Adrenal gland (tissue), 12 donors: ENCODE data around the gene SH2D5. TPM values are rescaled to one million over a fixed set of nuclear protein-coding genes. Genes with fewer than 3 reads are reported as not detected.

Experiments used
- DNase-seq, 7 donors: peaks; one replicate each; pipeline ENCODE4 v3.0.0-alpha.2; 2019 to 2020
- H3K27ac ChIP-seq, 5 donors: fragments of 200-600 bp; sonication (generic) in 4 of 5; 1 replicate in 3 of 5; 2 replicates in 2 of 5; pipeline versions ENCODE4 v1.5.1 to v1.8.0; 2016 to 2020; ENCODE audit warnings: mild to moderate bottlenecking in 1 of 5
- H3K27me3 ChIP-seq: fragments of 200-600 bp; 2 replicates; pipeline ENCODE4 v1.8.0; 2021
- H3K36me3 ChIP-seq, 2 donors: fragments of 200-600 bp; replicated peaks in 1 of 2; 1 replicate in 1 of 2; 2 replicates in 1 of 2; pipeline versions ENCODE4 v1.5.1 to v1.8.0; 2018 to 2022
- H3K4me1 ChIP-seq, 2 donors: fragments of 200-600 bp; replicated peaks in 1 of 2; 1 replicate in 1 of 2; 2 replicates in 1 of 2; pipeline versions ENCODE4 v1.5.1 to v1.8.0; 2018 to 2021
- H3K4me3 ChIP-seq, 4 donors: fragments of 200-600 bp; sonication (generic) in 3 of 4; one replicate each; pipeline ENCODE4 v1.5.1; 2016 to 2018
- H3K9me3 ChIP-seq, 3 donors: fragments of 200-600 bp; sonication (generic) in 1 of 3; replicated peaks in 1 of 3; 1 replicate in 2 of 3; 2 replicates in 1 of 3; pipeline versions ENCODE4 v1.5.1 to v1.8.0; 2016 to 2021
- POLR2A ChIP-seq, 2 donors: fragments of 450-650 bp; IDR thresholded peaks; one replicate each; pipeline ENCODE4 v1.6.1; 2017; ENCODE audit warnings: antibody characterized with exemption in 2 of 2, mild to moderate bottlenecking in 2 of 2, moderate library complexity in 1 of 2
- WGBS, 4 donors: extraction: QIAGEN DNeasy Blood & Tissue Kit in 2 of 4; methylation state at CpG; one replicate each; pipeline versions ENCODE4 v1.1.5 to v1.1.7; 2013 to 2017; 5-methylcytosine and 5-hydroxymethylcytosine counted together
- intact Hi-C, 2 donors: fragments of 100-400 bp; cut with DNase I; formaldehyde crosslinking; loops; one replicate each; pipeline versions ENCODE4 v1.14.1 to v1.15.0; 2022 to 2023
- polyA plus RNA-seq, 3 donors: library from polyadenylated mRNA; stranded (reverse); fragments of 200-250 nt in 2 of 3; fragments of 350-450 nt in 1 of 3; fragmentation: Illumina TruSeq in 1 of 3; extraction: RNeasy Lipid Tissue Mini Kit (QIAGEN cat#74804) in 1 of 3; gene quantifications; one replicate each; pipeline ENCODE4 v1.2.3, GENCODE V29; 2013 to 2014
- total RNA-seq, 9 donors: library from RNA; depleted of rRNA in 4 of 9; stranded (reverse); fragments of >200 nt in 4 of 9; fragments of 120-200 nt in 1 of 9; fragmentation: NEBNext Ultra II Directional in 1 of 9; extraction: Animal tissue kit (Norgen Biotek cat#: 25700) in 1 of 9; gene quantifications; one replicate each; pipeline versions ENCODE4 v1.1.0 to v1.2.4, GENCODE V29; 2013 to 2023
- TF ChIP-seq, protein P1 (sequence below), 6 experiments: fragments of 450-650 bp in 4 of 6; fragments of 200-600 bp in 2 of 6; sonication (generic) in 1 of 6; IDR thresholded peaks; 1 replicate in 5 of 6; 2 replicates in 1 of 6; pipeline versions ENCODE4 v1.5.1 to v1.8.0; 2016 to 2021; ENCODE audit warnings: antibody characterized with exemption in 6 of 6, mild to moderate bottlenecking in 2 of 6, moderate library complexity in 1 of 6
- donor health status: healthy with polysubstance abuse.
- donor health status: Bipolar disorder and iron deficiency.
- donor health status: DM: yes; HTN: yes; CAD: no.
- donor health status: DM: no; HTN: no; CAD: no.
- donor health status: DM: no; HTN: no; CAD: no.
- donor health status: DM: yes; HTN: yes; CAD: no.

The SH2D5 gene
- total and polyA plus RNA-seq, 12 donors = 0.06 to 1.9 (median 0.43) TPM; not detected in 3

- H3K4me3 ChIP-seq = no peak overlapping the region
- H3K4me1 ChIP-seq = peaks cover 0 to 2% of the 10 kb centered on the region in 2 donors
- no peaks in the 10 kb centered on the region for H3K27me3 ChIP-seq
- no peak for TF ChIP-seq POLR2A (IDR thresholded peaks at IDR 0.05)
- TF ChIP-seq, protein P1, sequence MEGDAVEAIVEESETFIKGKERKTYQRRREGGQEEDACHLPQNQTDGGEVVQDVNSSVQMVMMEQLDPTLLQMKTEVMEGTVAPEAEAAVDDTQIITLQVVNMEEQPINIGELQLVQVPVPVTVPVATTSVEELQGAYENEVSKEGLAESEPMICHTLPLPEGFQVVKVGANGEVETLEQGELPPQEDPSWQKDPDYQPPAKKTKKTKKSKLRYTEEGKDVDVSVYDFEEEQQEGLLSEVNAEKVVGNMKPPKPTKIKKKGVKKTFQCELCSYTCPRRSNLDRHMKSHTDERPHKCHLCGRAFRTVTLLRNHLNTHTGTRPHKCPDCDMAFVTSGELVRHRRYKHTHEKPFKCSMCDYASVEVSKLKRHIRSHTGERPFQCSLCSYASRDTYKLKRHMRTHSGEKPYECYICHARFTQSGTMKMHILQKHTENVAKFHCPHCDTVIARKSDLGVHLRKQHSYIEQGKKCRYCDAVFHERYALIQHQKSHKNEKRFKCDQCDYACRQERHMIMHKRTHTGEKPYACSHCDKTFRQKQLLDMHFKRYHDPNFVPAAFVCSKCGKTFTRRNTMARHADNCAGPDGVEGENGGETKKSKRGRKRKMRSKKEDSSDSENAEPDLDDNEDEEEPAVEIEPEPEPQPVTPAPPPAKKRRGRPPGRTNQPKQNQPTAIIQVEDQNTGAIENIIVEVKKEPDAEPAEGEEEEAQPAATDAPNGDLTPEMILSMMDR (IDR thresholded peaks at IDR 0.05) = no peak
- intact Hi-C loops = no loop called here
- H3K9me3 ChIP-seq = no peaks in the 10 kb centered on the region
- WGBS, 4 donors = 84 to 90% (median 86%) methylated on average over 6 of the region's 6 CpGs
- no peak overlapping the region for H3K27ac ChIP-seq
- DNase-seq = no peak
- no peaks in the 10 kb centered on the region for H3K36me3 ChIP-seq
Measured at GRCh38 chr1:20712215-20712577, 20.3 kb downstream of the SH2D5 start.

- H3K27me3 ChIP-seq = no peaks in the 10 kb centered on the region
- no peak overlapping the region for H3K27ac ChIP-seq
- no peak overlapping the region for H3K4me3 ChIP-seq
- intact Hi-C loops = no loop called here
- WGBS, 4 donors = 69 to 87% (median 79%) methylated on average over 11 to 29 of the region's 29 CpGs
- no peak for TF ChIP-seq POLR2A (IDR thresholded peaks at IDR 0.05)
- TF ChIP-seq, protein P1 (IDR thresholded peaks at IDR 0.05) = no peak
- no peak for DNase-seq
- H3K9me3 ChIP-seq = no peaks in the 10 kb centered on the region
- H3K36me3 ChIP-seq = no peaks in the 10 kb centered on the region
- no peaks in the 10 kb centered on the region for H3K4me1 ChIP-seq
Measured at GRCh38 chr1:20711285-20712214, 21.0 kb downstream of the SH2D5 start.

DNA sequence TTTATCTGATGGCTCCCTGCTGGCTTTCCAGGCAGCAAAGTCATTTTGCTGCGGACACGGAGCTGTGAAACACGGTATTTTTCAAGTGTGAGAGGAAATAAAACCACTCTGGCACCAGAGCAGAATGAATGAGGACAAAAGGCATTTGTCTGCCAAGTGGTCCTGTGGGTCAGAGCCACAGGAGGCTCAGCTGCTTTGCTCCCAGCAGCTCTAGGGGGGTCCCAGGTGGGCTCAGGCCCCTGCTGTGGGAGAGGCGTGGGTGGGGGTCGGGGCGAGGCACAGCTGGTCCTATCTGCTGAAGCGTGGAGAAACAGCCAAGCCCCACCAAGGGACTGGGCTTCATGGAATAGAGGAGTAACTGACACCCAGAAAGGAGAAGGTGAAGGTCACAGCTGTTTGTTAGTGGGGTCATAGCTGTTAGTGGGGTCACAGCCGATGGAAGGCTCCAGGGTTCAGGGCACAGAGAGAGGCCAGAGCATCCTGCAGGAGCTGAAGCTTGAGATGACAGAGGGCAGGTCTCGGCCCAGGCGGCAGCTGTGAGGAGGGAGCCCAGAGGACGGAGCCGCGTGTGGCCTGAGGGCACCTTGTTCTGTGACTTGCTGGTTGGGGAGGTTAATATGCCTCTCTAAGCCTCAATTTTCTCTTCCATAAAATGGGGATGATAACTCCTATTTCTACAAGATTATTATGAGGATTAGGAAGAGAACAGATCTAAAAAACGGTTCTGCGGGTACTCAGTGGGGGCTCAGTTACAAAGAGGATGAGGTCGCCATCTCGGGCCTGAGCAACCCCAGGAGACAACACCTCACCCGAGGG, 21.8 kb downstream of the SH2D5 start:
- no peaks in the 10 kb centered on the region for H3K27me3 ChIP-seq
- no peaks in the 10 kb centered on the region for H3K4me1 ChIP-seq
- H3K4me3 ChIP-seq = no peak overlapping the region
- no peak for DNase-seq
- H3K9me3 ChIP-seq = no peaks in the 10 kb centered on the region
- intact Hi-C loops = no loop called here
- H3K27ac ChIP-seq = no peak overlapping the region
- H3K36me3 ChIP-seq = no peaks in the 10 kb centered on the region
- TF ChIP-seq, protein P1 (IDR thresholded peaks at IDR 0.05) = no peak
- TF ChIP-seq POLR2A (IDR thresholded peaks at IDR 0.05) = no peak
- 59 to 69% (median 65%) methylated on average over 17 to 18 of the region's 18 CpGs for WGBS, 4 donors

- no peaks in the 10 kb centered on the region for H3K27me3 ChIP-seq
- no peaks in the 10 kb centered on the region for H3K36me3 ChIP-seq
- no peak for TF ChIP-seq POLR2A (IDR thresholded peaks at IDR 0.05)
- TF ChIP-seq, protein P1 (IDR thresholded peaks at IDR 0.05) = no peak
- intact Hi-C loops = no loop called here
- H3K4me1 ChIP-seq = no peaks in the 10 kb centered on the region
- H3K4me3 ChIP-seq = no peak overlapping the region
- no peak for DNase-seq
- 88 to 100% (median 96%) methylated on average over 1 to 3 of the region's 3 CpGs for WGBS, 4 donors
- no peaks in the 10 kb centered on the region for H3K9me3 ChIP-seq
- no peak overlapping the region for H3K27ac ChIP-seq
Measured at GRCh38 chr1:20709868-20710267, 22.6 kb downstream of the SH2D5 start.
